Trophoblast cell (in vitro differentiated cells and primary cell): ENCODE measurements around the gene PTPRN2.

Source experiments
- DNase-seq, 2 donors: peaks; one replicate each; pipeline ENCODE4 v3.0.0-alpha.2; 2016
- H2AFZ ChIP-seq: 2 replicates; pipeline ENCODE4 v1.6.1; 2013; ENCODE audit warnings: low read length, moderate library complexity, mild to moderate bottlenecking; ENCODE audit not compliant: insufficient read depth, poor library complexity
- H2AK5ac ChIP-seq: 2 replicates; pipeline ENCODE4 v1.6.1; 2013; ENCODE audit warnings: mild to moderate bottlenecking, low read length
- H2BK120ac ChIP-seq: 2 replicates; pipeline ENCODE4 v1.6.1; 2013; ENCODE audit warnings: low read length, mild to moderate bottlenecking, moderate library complexity; ENCODE audit not compliant: insufficient read depth, poor library complexity
- H2BK12ac ChIP-seq: 2 replicates; pipeline ENCODE4 v1.6.1; 2013; ENCODE audit warnings: mild to moderate bottlenecking, low read length, moderate library complexity
- H2BK5ac ChIP-seq: 2 replicates; pipeline ENCODE4 v1.6.1; 2013; ENCODE audit warnings: low read length, low read depth, moderate library complexity, mild to moderate bottlenecking; ENCODE audit not compliant: poor library complexity
- H3K14ac ChIP-seq: 2 replicates; pipeline ENCODE4 v1.6.1; 2013; ENCODE audit warnings: mild to moderate bottlenecking, low read length
- H3K18ac ChIP-seq: 2 replicates; pipeline ENCODE4 v1.6.1; 2013; ENCODE audit warnings: mild to moderate bottlenecking, low read length
- H3K23ac ChIP-seq: 2 replicates; pipeline ENCODE4 v1.6.1; 2013; ENCODE audit warnings: low read length
- H3K27ac ChIP-seq: 2 replicates; pipeline ENCODE4 v1.5.1; 2013; ENCODE audit warnings: low read depth, mild to moderate bottlenecking, inconsistent platforms, low read length, moderate library complexity
- H3K27me3 ChIP-seq: 2 replicates; pipeline ENCODE4 v1.6.1; 2013; ENCODE audit warnings: inconsistent platforms, mild to moderate bottlenecking, low read length, moderate library complexity; ENCODE audit not compliant: insufficient read depth
- H3K36me3 ChIP-seq, 2 experiments: 1 replicate in 1 of 2; 2 replicates in 1 of 2; pipeline ENCODE4 v1.6.1; 2013; ENCODE audit warnings: low read length in 2 of 2, mild to moderate bottlenecking in 2 of 2, moderate library complexity in 1 of 2; ENCODE audit not compliant: insufficient read depth in 2 of 2, control insufficient read depth in 1 of 2
- H3K4ac ChIP-seq: 2 replicates; pipeline ENCODE4 v1.6.1; 2013; ENCODE audit warnings: low read depth, mild to moderate bottlenecking, low read length, moderate library complexity
- H3K4me1 ChIP-seq, 2 experiments: 1 replicate in 1 of 2; 2 replicates in 1 of 2; pipeline ENCODE4 v1.6.1; 2013; ENCODE audit warnings: low read length in 2 of 2, mild to moderate bottlenecking in 2 of 2, moderate library complexity in 1 of 2; ENCODE audit not compliant: insufficient read depth in 2 of 2, control insufficient read depth in 1 of 2
- H3K4me2 ChIP-seq: 2 replicates; pipeline ENCODE4 v1.6.1; 2013; ENCODE audit warnings: inconsistent platforms, mild to moderate bottlenecking, low read length, moderate library complexity
- H3K4me3 ChIP-seq: 2 replicates; pipeline ENCODE4 v1.5.1; 2013; ENCODE audit warnings: mild to moderate bottlenecking, low read depth, low read length, inconsistent platforms
- H3K79me1 ChIP-seq: one replicate; pipeline ENCODE4 v1.6.1; 2013; ENCODE audit warnings: low read length
- H3K79me2 ChIP-seq: 2 replicates; pipeline ENCODE4 v1.6.1; 2013; ENCODE audit warnings: low read length, mild to moderate bottlenecking; ENCODE audit not compliant: control insufficient read depth, insufficient read depth, poor library complexity
- H3K9ac ChIP-seq: 2 replicates; pipeline ENCODE4 v1.6.1; 2013; ENCODE audit warnings: mild to moderate bottlenecking, low read length
- H3K9me3 ChIP-seq: 2 replicates; pipeline ENCODE4 v1.6.1; 2013; ENCODE audit warnings: low read depth, mild to moderate bottlenecking, control low read depth, inconsistent platforms, low read length; ENCODE audit not compliant: insufficient read depth
- H4K12ac ChIP-seq: 2 replicates; pipeline ENCODE4 v1.6.1; 2013; ENCODE audit warnings: low read depth, mild to moderate bottlenecking, low read length, moderate library complexity
- H4K8ac ChIP-seq: 2 replicates; pipeline ENCODE4 v1.6.1; 2013; ENCODE audit warnings: low read depth, mild to moderate bottlenecking, low read length, moderate library complexity
- H4K91ac ChIP-seq: one replicate; pipeline ENCODE4 v1.6.1; 2013; ENCODE audit warnings: low read depth, mild to moderate bottlenecking, low read length, moderate library complexity
- WGBS: extraction: QIAGEN DNeasy Blood & Tissue Kit; methylation state at CpG from one replicate; pipeline ENCODE4 v1.1.7; 2013; ENCODE audit warnings: missing lambda C conversion rate; ENCODE audit not compliant: insufficient read length, insufficient coverage; ENCODE audit errors: extremely low coverage; 5-methylcytosine and 5-hydroxymethylcytosine counted together

The PTPRN2 gene

GRCh38 chr7:157888579-157888978 is 699.0 kb downstream of the PTPRN2 start:
- Histone ChIP-seq H3K4me2 (no peak overlapping the region), H2AK5ac (no peak overlapping the region), H3K4me3 (no peak overlapping the region), H2BK12ac (no peak overlapping the region), H4K12ac (no peak overlapping the region), H3K23ac (no peak overlapping the region), H3K36me3 (no peaks in the 10 kb centered on the region), H3K4me1 (no peaks in the 10 kb centered on the region), H3K4ac (no peak overlapping the region), H2AFZ (no peak overlapping the region), H3K9me3 (peaks cover 13% of the 10 kb centered on the region), H3K79me1 (no peaks in the 10 kb centered on the region), H3K18ac (no peak overlapping the region), H3K79me2 (no peaks in the 10 kb centered on the region), H4K8ac (no peak overlapping the region), H2BK5ac (no peak overlapping the region), H4K91ac (no peak overlapping the region), H3K14ac (no peak overlapping the region), H3K9ac (no peak overlapping the region), H2BK120ac (no peak overlapping the region), H3K27me3 (no peaks in the 10 kb centered on the region), H3K27ac (no peak overlapping the region)
- no CpG with 5 or more reads among the region's 11 CpGs for WGBS
- DNase-seq, result no peak

GRCh38 chr7:157887400-157887799 is 700.2 kb downstream of the PTPRN2 start:
- no peak overlapping the region for H2AFZ ChIP-seq

GRCh38 chr7:157886711-157887110 is 700.9 kb downstream of the PTPRN2 start:
- Histone ChIP-seq H3K36me3 (no peaks in the 10 kb centered on the region), H3K14ac (no peak overlapping the region), H2AK5ac (no peak overlapping the region), H2BK12ac (no peak overlapping the region), H2BK120ac (no peak overlapping the region), H3K27me3 (no peaks in the 10 kb centered on the region), H3K4me2 (no peak overlapping the region), H4K91ac (no peak overlapping the region), H3K4me1 (no peaks in the 10 kb centered on the region), H3K4ac (no peak overlapping the region), H3K9me3 (peaks cover 13% of the 10 kb centered on the region), H3K23ac (no peak overlapping the region), H2AFZ (no peak overlapping the region), H4K8ac (no peak overlapping the region), H3K9ac (no peak overlapping the region), H3K4me3 (no peak overlapping the region), H3K27ac (no peak overlapping the region), H3K79me2 (no peaks in the 10 kb centered on the region), H3K79me1 (no peaks in the 10 kb centered on the region), H2BK5ac (no peak overlapping the region), H3K18ac (no peak overlapping the region), H4K12ac (no peak overlapping the region)
- no CpG with 5 or more reads among the region's 11 CpGs for WGBS
- no peak for DNase-seq

More at GRCh38 chr7:157887400-157887799, 700.2 kb downstream of the PTPRN2 start:
- H3K14ac ChIP-seq, result no peak overlapping the region
- H3K18ac ChIP-seq, result no peak overlapping the region
- H4K12ac ChIP-seq, result no peak overlapping the region
- H3K27ac ChIP-seq, result no peak overlapping the region
- no peaks in the 10 kb centered on the region for H3K4me1 ChIP-seq
- no peak overlapping the region for H2AK5ac ChIP-seq
- H4K8ac ChIP-seq, result no peak overlapping the region
- H3K4ac ChIP-seq, result no peak overlapping the region
- no peak overlapping the region for H3K9ac ChIP-seq
- no peaks in the 10 kb centered on the region for H3K36me3 ChIP-seq
- no peak overlapping the region for H3K23ac ChIP-seq
- DNase-seq, result no peak
- no peak overlapping the region for H2BK120ac ChIP-seq
- H2BK12ac ChIP-seq, result no peak overlapping the region
- no peak overlapping the region for H2BK5ac ChIP-seq
- H4K91ac ChIP-seq, result no peak overlapping the region
- no peak overlapping the region for H3K4me2 ChIP-seq
- no peaks in the 10 kb centered on the region for H3K79me1 ChIP-seq
- WGBS, result no CpG with 5 or more reads among the region's 6 CpGs
- no peaks in the 10 kb centered on the region for H3K27me3 ChIP-seq
- no peaks in the 10 kb centered on the region for H3K79me2 ChIP-seq
- H3K4me3 ChIP-seq, result no peak overlapping the region
- peaks cover 13% of the 10 kb centered on the region for H3K9me3 ChIP-seq

GRCh38 chr7:157886266-157886665 is 701.4 kb downstream of the PTPRN2 start:
- Histone ChIP-seq H4K12ac (no peak overlapping the region), H2BK120ac (no peak overlapping the region), H3K4ac (no peak overlapping the region), H3K9me3 (peaks cover 15% of the 10 kb centered on the region), H2AFZ (no peak overlapping the region), H2AK5ac (no peak overlapping the region), H4K91ac (no peak overlapping the region), H3K4me3 (no peak overlapping the region), H3K9ac (no peak overlapping the region), H3K27me3 (no peaks in the 10 kb centered on the region), H3K4me2 (no peak overlapping the region), H3K4me1 (no peaks in the 10 kb centered on the region), H3K79me2 (no peaks in the 10 kb centered on the region), H3K79me1 (no peaks in the 10 kb centered on the region), H3K23ac (no peak overlapping the region), H3K14ac (no peak overlapping the region), H3K36me3 (no peaks in the 10 kb centered on the region), H2BK5ac (no peak overlapping the region), H3K18ac (no peak overlapping the region), H2BK12ac (no peak overlapping the region), H4K8ac (no peak overlapping the region), H3K27ac (no peak overlapping the region)
- no CpG with 5 or more reads among the region's 9 CpGs for WGBS
- no peak for DNase-seq
